GM12892 (cell line): ENCODE measurements around the gene PLA2G4E.
A peak's percentile ranks its signal among the peaks of the same experiment; 100 is the strongest.

ENCODE experiments used
- DNase-seq: peaks from one replicate; pipeline ENCODE4 v3.0.0; 2011; ENCODE audit not compliant: insufficient read length
- FAIRE-seq: peaks from 2 replicates; lab custom pipeline; 2011; peaks lifted over from hg19 to GRCh38; lab: Jason Lieb, UNC
- POLR2A ChIP-seq: IDR thresholded peaks from 2 replicates; pipeline ENCODE4 v1.6.1; 2011; ENCODE audit warnings: low read depth, low read length, control low read depth
- POLR2AphosphoS5 ChIP-seq: IDR thresholded peaks from 2 replicates; pipeline ENCODE4 v1.6.1; 2011; ENCODE audit warnings: low read depth, low read length, control low read depth
- TAF1 ChIP-seq: IDR thresholded peaks from 2 replicates; pipeline ENCODE4 v1.6.1; 2011; ENCODE audit warnings: low read depth, mild to moderate bottlenecking, control low read depth, low read length, borderline replicate concordance

Gene PLA2G4E

DNA sequence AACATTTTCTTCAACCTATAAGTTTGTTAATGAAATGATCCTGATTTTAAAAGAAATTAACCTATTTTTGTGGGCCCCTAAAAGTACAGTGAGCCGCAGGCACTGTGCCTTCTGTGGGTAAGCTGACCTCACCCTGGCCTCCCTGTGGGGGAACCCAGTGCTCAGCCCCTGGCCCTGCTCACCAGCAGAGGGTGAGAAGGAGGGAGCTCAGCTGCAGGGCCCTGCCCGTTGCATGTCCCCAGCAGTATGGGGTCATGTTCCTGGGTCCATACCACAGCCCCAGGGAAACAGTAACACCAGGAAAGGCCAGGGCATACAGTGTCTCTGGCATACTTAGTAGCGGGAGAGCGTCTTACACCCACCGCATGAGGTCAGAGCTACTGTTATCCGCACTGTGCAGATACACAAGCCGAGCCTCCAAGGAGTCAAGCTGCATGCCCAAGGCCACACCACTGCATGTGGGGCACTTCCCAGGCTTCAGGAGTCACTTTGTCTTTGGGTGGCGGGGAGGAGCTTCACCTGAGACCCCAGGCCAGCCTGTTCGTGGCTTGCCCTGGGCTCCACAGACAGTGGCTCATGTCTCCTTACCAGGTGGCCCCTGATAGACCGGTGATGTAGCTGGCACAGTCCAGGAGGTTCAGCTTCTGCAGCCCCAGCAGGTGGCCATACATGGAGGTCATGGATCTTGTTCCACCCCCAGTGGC lies 25.9 kb downstream of the PLA2G4E start:
- FAIRE-seq (no peak), DNase-seq (no peak)
- TF ChIP-seq TAF1, result no peak
- no peak for TF ChIP-seq POLR2A
- no peak for TF ChIP-seq POLR2AphosphoS5

DNA sequence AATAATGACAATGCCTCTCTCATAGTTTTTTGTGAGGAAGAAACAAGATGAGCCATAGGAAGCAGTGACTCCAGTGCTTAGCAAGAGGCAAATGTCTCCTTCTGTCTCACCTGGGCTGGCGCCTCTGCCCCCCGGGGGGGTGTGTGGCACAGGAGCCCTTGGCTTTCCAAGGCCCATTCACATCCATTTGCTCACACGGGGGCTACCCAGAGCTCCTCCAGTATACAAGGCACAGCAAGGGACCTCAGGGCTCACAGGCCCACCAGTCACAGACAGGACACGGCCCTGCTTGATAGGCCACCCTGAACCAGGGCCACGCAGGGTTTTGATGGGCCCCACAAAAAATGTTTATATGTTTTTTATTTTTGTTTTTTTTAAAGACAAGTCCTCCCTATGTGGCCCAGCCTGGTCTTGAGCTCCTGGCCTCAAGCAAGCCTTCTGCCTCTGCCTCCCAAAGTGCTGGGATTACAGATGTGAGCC lies 26.6 kb downstream of the PLA2G4E start:
- TF ChIP-seq POLR2AphosphoS5 (no peak), TAF1 (no peak), POLR2A (no peak)
- FAIRE-seq (no peak), DNase-seq (no peak)

DNA sequence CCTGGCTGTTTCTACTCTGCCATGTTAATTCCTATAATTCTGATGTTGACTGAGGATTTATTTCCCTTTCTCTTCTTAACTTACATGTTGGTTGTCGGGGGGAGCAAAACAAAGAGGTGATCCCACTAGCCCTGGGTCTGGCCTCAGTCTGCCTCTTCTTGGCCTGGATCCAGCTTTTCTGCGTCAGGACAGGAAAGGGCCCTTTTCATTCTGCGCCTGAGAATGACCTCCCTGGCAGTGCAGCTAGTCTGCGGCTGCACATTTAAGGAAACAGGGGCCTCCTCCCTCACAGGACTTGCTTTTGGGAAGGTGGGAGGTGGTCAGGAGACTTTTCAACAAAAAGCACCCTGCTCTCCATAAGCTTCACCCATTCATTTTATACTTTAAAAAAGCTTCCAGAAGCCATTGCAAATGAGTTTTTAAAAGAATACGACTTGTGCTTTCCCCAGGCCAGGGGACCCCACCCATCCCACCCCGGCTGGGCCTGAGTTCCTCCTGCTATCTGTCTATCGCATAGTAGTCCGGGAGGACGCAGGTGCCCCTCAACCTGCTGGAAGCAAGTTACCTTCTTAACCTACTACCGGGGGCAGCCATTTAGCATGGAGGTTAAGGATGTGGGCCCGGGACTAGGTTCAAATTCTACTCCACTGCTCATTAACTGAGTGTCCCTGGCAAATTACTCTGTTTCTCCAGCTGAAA lies 27.2 kb downstream of the PLA2G4E start:
- FAIRE-seq, result no peak
- TF ChIP-seq TAF1 (no peak), POLR2AphosphoS5 (no peak), POLR2A (no peak)
- no peak for DNase-seq

DNA sequence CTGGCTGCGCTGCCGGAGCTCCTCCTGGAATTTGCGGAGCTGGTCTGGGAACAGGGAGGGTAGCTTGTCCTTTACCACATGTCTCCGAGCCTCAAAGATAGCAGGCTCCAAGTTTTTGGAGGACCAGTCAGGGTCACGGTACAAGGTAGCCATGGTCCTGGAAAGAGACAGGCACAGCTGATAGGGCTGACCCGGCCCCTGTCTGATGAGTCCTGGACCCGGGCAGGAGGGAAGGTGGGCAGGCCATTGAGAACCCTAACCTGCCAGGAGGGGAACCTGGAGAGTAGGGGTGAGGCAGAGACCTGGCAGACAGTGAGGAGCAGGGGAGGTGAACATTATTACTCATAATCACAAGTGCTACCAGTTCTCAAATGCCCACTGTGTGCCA lies 28.0 kb downstream of the PLA2G4E start:
- DNase-seq (no peak), FAIRE-seq (no peak)
- TF ChIP-seq TAF1, result no peak
- no peak for TF ChIP-seq POLR2A
- TF ChIP-seq POLR2AphosphoS5, result no peak

DNA sequence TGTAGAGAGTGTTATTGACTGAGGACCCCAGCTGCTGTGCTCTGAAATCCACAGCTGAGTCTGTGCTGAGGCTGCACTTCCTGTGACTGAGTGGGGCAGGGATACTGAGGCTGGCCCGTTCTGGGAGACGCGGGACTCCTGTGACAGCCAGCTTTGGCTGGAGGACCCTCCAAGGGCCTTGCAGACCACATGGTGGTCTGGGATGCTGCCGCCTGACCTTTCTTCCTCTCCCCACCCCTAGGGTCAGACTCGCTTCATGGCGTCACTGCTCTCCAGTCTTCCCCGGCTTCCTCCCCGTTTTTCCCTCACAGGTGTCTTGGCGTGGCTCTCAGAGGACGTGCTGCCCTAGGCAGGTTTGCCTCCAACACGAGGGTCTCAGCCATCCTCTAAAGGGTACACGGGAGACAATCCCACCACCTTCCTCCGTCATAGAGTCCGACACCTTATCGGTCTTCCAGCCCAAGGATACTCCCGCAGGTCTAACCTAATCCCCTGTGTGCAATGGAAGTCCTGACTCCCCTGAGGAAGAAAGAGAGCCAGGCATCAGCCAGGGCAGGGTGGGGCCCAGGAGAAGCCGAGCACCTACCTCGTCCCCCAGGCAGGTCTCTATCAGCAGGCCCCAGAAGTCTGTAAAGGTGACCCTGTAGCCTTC lies 28.6 kb downstream of the PLA2G4E start:
- DNase-seq (no peak), FAIRE-seq (no peak)
- TF ChIP-seq POLR2A (no peak), TAF1 (no peak), POLR2AphosphoS5 (no peak)

DNA sequence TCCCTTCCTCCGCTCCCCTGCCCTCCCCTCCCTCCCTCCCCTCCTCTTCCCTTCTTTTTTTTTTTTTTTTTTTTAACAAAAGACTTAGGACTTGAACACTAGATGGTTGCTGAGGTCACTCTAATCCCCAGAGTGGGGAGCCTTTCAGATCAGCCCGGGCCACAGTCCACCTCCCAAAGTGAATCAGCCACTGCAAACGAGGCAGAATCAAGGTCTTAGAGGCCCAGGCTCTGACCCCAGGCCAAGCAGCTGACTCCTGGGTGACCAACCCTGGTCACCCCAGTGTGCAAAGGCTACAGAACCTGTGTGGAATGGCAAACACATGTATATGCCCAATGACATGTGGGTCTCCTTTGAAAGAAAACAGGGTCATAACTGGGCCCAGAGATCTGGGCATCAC lies 30.2 kb downstream of the PLA2G4E start:
- no peak for TF ChIP-seq POLR2AphosphoS5
- TF ChIP-seq POLR2A, result no peak
- no peak for TF ChIP-seq TAF1
- FAIRE-seq (no peak), DNase-seq (no peak)

DNA sequence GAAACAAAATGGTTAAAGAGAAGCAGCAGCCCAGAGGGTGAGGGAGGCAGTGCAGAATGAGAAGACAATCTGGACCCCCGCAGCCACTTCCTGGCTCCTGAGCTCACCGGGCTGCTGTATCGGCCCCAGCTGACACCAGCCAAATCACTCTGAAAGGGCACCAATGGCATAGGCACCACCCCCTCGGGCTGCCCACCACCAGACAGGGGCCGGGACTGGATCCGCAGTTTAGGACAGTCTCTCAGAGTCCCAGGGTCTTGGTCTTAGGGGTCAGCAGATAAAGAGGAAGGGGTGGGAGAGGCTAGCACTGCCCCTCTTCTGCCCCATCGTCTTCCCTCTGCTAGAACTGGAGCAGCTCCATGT lies 30.6 kb downstream of the PLA2G4E start:
- TF ChIP-seq TAF1 (no peak), POLR2AphosphoS5 (no peak), POLR2A (no peak)
- no peak for FAIRE-seq
- DNase-seq, result no peak

DNA sequence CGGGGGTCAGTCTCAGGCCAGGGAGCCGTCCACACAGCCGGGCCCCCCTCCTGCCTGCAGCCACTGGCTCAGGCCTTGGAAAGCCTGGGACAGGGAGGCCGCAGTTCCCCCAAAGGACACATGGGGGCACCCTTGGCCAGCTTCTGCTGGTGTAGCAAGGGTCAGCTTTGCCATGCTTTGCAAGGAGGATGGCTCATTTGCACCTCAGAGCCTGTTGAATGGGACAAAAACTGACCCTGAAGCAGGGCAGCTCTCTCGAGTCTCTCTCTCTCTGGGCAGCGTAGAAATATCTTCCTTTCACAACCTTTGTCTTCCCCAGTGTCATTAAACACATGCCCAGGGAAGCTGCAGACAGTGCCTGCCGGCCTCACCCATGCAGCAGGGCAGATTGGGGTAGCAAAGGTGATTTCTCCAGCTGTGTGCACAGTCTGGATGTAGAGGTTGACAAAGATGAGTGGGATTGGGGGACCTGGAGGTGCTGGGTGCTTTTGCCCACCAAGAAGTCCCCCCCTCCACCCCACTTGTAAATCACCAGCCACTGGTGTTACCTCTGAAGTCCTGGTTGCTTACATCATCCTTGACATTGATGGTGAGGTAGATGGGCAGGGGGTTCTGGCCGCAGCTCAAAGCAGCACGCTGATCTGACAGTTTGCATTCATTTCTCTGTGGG lies 31.1 kb downstream of the PLA2G4E start:
- TF ChIP-seq POLR2AphosphoS5, result no peak
- TF ChIP-seq POLR2A, result no peak
- no peak for TF ChIP-seq TAF1
- FAIRE-seq, result peak; percentile 93
- peak; percentile 88 for DNase-seq

DNA sequence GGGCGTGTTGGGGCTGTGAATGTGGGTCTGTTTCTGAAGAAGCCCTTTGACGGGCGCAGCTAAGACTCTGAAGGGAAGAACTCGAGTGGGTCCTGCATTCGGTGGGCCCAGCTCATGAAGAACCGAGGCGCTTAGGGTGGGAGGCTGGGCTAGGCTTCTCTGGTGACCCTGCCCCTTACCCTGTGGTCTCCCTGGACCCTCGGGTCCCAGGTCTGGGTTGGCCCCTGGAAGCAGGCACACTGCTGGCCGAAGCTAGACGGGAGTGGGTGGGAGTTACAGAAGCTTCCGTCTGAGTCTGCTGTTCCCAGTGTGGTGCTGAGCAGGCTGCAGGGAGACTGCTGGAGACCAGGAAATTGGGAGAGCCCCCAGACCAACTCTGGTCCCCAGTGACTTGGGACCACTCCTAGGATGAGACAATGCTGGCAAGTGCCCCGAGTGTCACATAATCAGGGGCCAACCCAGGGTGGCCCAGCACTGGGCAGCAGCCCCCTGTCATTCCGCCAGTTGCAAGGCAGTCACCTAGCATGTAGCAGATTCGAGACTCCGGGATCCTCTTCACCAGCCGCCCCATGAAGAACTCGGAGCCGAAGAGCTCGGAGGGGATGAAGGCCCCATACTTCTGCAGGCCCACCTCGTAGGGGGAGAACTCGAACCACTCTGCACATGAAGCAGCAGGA lies 31.8 kb downstream of the PLA2G4E start:
- no peak for TF ChIP-seq POLR2AphosphoS5
- TF ChIP-seq POLR2A, result no peak
- TF ChIP-seq TAF1, result no peak
- FAIRE-seq, result no peak
- no peak for DNase-seq

DNA sequence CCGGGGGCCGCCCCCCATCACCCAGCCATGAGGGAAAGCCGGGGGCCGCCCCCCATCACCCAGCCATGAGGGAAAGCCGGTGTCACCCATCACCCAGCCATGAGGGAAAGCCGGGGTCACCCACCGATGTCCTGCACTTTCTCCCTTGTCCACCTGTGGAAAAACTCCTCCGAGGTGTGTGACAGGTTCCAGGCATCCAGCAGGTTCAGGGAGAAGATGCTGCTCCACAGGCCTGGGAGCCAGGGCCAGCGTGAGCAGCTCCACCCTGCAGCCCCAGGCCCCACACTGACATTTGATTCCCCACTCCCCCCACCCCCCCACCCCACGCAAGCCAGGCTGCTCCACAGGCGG lies 32.9 kb downstream of the PLA2G4E start:
- no peak for FAIRE-seq
- TF ChIP-seq TAF1, result no peak
- TF ChIP-seq POLR2A, result no peak
- TF ChIP-seq POLR2AphosphoS5, result no peak
- no peak for DNase-seq

DNA sequence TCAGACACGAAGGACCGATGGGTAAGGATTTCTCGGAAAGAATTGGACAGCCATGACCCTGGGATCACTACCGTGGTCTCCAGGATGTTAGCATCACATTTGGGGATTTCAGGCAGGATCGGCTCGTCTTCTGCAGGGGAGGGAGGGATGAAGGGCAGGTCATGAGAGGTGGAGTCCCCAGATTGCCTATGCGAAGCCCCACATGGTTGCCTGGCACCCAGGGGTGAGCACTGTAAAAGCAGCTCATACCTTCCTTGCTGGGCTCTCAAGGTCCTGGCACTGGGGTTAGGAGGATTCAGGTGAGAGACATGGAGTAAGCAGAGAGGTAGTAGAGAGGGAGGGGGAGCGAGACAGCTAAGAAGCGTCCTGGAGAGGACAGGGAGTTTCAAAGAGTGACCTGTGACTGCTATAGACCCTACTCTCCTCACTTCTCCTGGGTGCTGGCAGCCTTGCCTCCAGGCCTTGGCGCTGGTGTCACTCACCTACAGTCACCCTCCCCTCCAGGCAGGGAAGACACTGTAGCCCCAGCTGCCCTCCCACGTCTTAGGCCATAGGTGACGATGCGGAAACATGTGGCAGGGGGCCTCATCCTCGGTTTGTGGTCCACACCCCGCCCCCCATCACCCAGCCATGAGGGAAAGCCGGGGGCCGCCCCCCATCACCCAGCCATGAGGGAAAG lies 33.5 kb downstream of the PLA2G4E start:
- TF ChIP-seq TAF1 (no peak), POLR2AphosphoS5 (no peak), POLR2A (no peak)
- DNase-seq (no peak), FAIRE-seq (no peak)
